H1 (cell line): Measurements from ENCODE around the gene CFAP221. TPM values are rescaled to one million over a fixed set of nuclear protein-coding genes. Genes with fewer than 3 reads are reported as not detected.

Source experiments
- CTCF ChIA-PET: fragments of 300-600 bp; sonication (Branson Sonifier 250); formaldehyde crosslinking; loops from one replicate; lab custom pipeline; 2021; ENCODE audit not compliant: partially characterized antibody; lab: Charles Lee
- POLR2A ChIA-PET: fragments of 300-600 bp; sonication (Branson Sonifier 250); formaldehyde crosslinking; loops from one replicate; lab custom pipeline; 2021; ENCODE audit warnings: inconsistent platforms; ENCODE audit not compliant: partially characterized antibody; lab: Charles Lee
- DNase-seq, 2 experiments: peaks; one replicate each; pipeline versions ENCODE4 v3.0.0 to v3.0.0-alpha.2; 2010 to 2022; ENCODE audit warnings: low spot score in 2 of 2, low read depth in 1 of 2, mixed read lengths in 1 of 2
- FAIRE-seq: peaks from 2 replicates; lab custom pipeline; 2011; peaks lifted over from hg19 to GRCh38; lab: Jason Lieb, UNC
- H2AFZ ChIP-seq: 2 replicates; pipeline ENCODE4 v1.8.1; 2012; ENCODE audit warnings: low read length, inconsistent platforms
- H2AK5ac ChIP-seq: 2 replicates; pipeline ENCODE4 v1.6.1; 2013; ENCODE audit warnings: low read depth, low read length
- H2BK120ac ChIP-seq: replicated peaks from 2 replicates; pipeline ENCODE3; 2013; ENCODE audit warnings: low read depth, low read length, inconsistent platforms
- H2BK12ac ChIP-seq: 2 replicates; pipeline ENCODE4 v1.6.1; 2013; ENCODE audit warnings: low read depth, low read length
- H2BK15ac ChIP-seq: 2 replicates; pipeline ENCODE4 v1.6.1; 2013; ENCODE audit warnings: low read length
- H2BK20ac ChIP-seq: 2 replicates; pipeline ENCODE4 v1.6.1; 2013; ENCODE audit warnings: low read length
- H2BK5ac ChIP-seq: 2 replicates; pipeline ENCODE4 v1.6.1; 2013; ENCODE audit warnings: low read depth, low read length
- H3K14ac ChIP-seq: 2 replicates; pipeline ENCODE4 v1.6.1; 2013; ENCODE audit warnings: inconsistent platforms; ENCODE audit not compliant: insufficient read length
- H3K18ac ChIP-seq: 2 replicates; pipeline ENCODE4 v1.6.1; 2013; ENCODE audit warnings: low read length; ENCODE audit errors: extremely low read depth
- H3K23ac ChIP-seq: 2 replicates; pipeline ENCODE4 v1.6.1; 2013; ENCODE audit warnings: inconsistent platforms; ENCODE audit not compliant: insufficient read length
- H3K23me2 ChIP-seq: 2 replicates; pipeline ENCODE4 v1.6.1; 2013; ENCODE audit warnings: low read depth, low read length
- H3K27ac ChIP-seq: 2 replicates; pipeline ENCODE4 v1.6.1; 2011; ENCODE audit warnings: low read depth, low read length, inconsistent platforms
- H3K27me3 ChIP-seq, 4 experiments: replicated peaks in 1 of 4; 1 replicate in 1 of 4; 2 replicates in 3 of 4; pipeline versions ENCODE4 v1.6.1 to v1.8.1; 2011 to 2013; ENCODE audit warnings: low read length in 3 of 4, mild to moderate bottlenecking in 3 of 4, inconsistent platforms in 2 of 4, mixed read lengths in 2 of 4, moderate library complexity in 1 of 4; ENCODE audit not compliant: control insufficient read depth in 3 of 4, insufficient read depth in 3 of 4; ENCODE audit errors: extremely low read depth in 1 of 4
- H3K36me3 ChIP-seq, 4 experiments: 2 replicates each; pipeline versions ENCODE4 v1.6.1 to v1.8.1; 2011 to 2013; ENCODE audit warnings: mild to moderate bottlenecking in 4 of 4, low read length in 3 of 4, moderate library complexity in 2 of 4, control low read depth in 1 of 4, inconsistent platforms in 1 of 4; ENCODE audit not compliant: insufficient read depth in 4 of 4, control insufficient read depth in 2 of 4
- H3K4ac ChIP-seq: replicated peaks from 2 replicates; pipeline ENCODE3; 2013; ENCODE audit warnings: low read length, low read depth, mixed read lengths, inconsistent platforms; ENCODE audit not compliant: insufficient read length
- H3K4me1 ChIP-seq, 4 experiments: replicated peaks in 1 of 4; 1 replicate in 1 of 4; 2 replicates in 3 of 4; pipeline versions ENCODE4 v1.6.1 to v1.8.1; 2011 to 2013; ENCODE audit warnings: low read length in 3 of 4, inconsistent platforms in 2 of 4, mixed read lengths in 1 of 4; ENCODE audit not compliant: insufficient read depth in 4 of 4, control insufficient read depth in 3 of 4
- H3K4me2 ChIP-seq, 2 experiments: 2 replicates each; pipeline versions ENCODE4 v1.6.1 to v1.8.1; 2011 to 2013; ENCODE audit warnings: low read depth in 2 of 2, low read length in 2 of 2, control low read depth in 1 of 2, inconsistent platforms in 1 of 2, mild to moderate bottlenecking in 1 of 2; ENCODE audit not compliant: insufficient read depth in 1 of 2
- H3K4me3 ChIP-seq, 4 experiments: fragments of 200-600, 300-600 bp in 1 of 4; sonication (generic), shearing (Covaris generic), sonication (Bioruptor Twin) in 1 of 4; 2 replicates each; pipeline versions ENCODE4 v1.5.1 to v1.8.1; 2011 to 2016; ENCODE audit warnings: low read length in 4 of 4, low read depth in 3 of 4, control low read depth in 2 of 4, inconsistent platforms in 2 of 4, mild to moderate bottlenecking in 2 of 4, mixed read lengths in 1 of 4, moderate library complexity in 1 of 4; ENCODE audit not compliant: insufficient read depth in 2 of 4; ENCODE audit errors: extremely low read depth in 1 of 4
- H3K56ac ChIP-seq: replicated peaks from 2 replicates; pipeline ENCODE3; 2013; ENCODE audit warnings: low read depth, mild to moderate bottlenecking, mixed read lengths, low read length, inconsistent platforms; ENCODE audit not compliant: insufficient read length
- H3K79me1 ChIP-seq: 2 replicates; pipeline ENCODE4 v1.6.1; 2013; ENCODE audit warnings: low read depth, low read length, control low read depth
- H3K79me2 ChIP-seq, 2 experiments: 2 replicates each; pipeline versions ENCODE4 v1.6.1 to v1.8.1; 2012 to 2013; ENCODE audit warnings: low read length in 2 of 2, mild to moderate bottlenecking in 2 of 2, inconsistent platforms in 1 of 2; ENCODE audit not compliant: insufficient read depth in 2 of 2, control insufficient read depth in 1 of 2
- H3K9ac ChIP-seq, 4 experiments: replicated peaks in 1 of 4; 1 replicate in 1 of 4; 2 replicates in 3 of 4; pipeline versions ENCODE4 v1.6.1 to v1.8.1; 2011 to 2013; ENCODE audit warnings: low read depth in 3 of 4, low read length in 3 of 4, control low read depth in 2 of 4, mild to moderate bottlenecking in 2 of 4, moderate library complexity in 2 of 4, inconsistent platforms in 1 of 4; ENCODE audit errors: extremely low read depth in 1 of 4
- H3K9me3 ChIP-seq, 2 experiments: 2 replicates each; pipeline versions ENCODE4 v1.6.1 to v1.8.1; 2012 to 2013; ENCODE audit warnings: mild to moderate bottlenecking in 2 of 2, moderate library complexity in 2 of 2, control low read depth in 1 of 2, inconsistent platforms in 1 of 2, low read depth in 1 of 2, low read length in 1 of 2, mixed read lengths in 1 of 2; ENCODE audit not compliant: insufficient read depth in 2 of 2
- H4K20me1 ChIP-seq, 2 experiments: replicated peaks in 1 of 2; 2 replicates each; pipeline versions ENCODE3 to v1.8.1; 2011 to 2013; ENCODE audit warnings: inconsistent platforms in 2 of 2, low read length in 2 of 2, mild to moderate bottlenecking in 1 of 2; ENCODE audit not compliant: insufficient read depth in 2 of 2, control insufficient read depth in 1 of 2
- H4K5ac ChIP-seq: 2 replicates; pipeline ENCODE4 v1.6.1; 2013; ENCODE audit warnings: low read length, low read depth, mixed read lengths, inconsistent platforms; ENCODE audit not compliant: insufficient read length
- H4K8ac ChIP-seq: 2 replicates; pipeline ENCODE4 v1.8.0; 2013; ENCODE audit warnings: mild to moderate bottlenecking, moderate library complexity, low read length, inconsistent platforms; ENCODE audit not compliant: insufficient read depth; ENCODE audit errors: extremely low read depth
- H4K91ac ChIP-seq: replicated peaks from 2 replicates; pipeline ENCODE3; 2013; ENCODE audit warnings: low read length, mixed read lengths, inconsistent platforms; ENCODE audit not compliant: insufficient read length
- CHD1 ChIP-seq: IDR thresholded peaks from 2 replicates; pipeline ENCODE4 v1.6.1; 2012; ENCODE audit warnings: low read depth, low read length, improper control_type of control experiment
- EP300 ChIP-seq, 2 experiments: IDR thresholded peaks; 1 replicate in 1 of 2; 2 replicates in 1 of 2; pipeline ENCODE4 v1.6.1; 2011 to 2012; ENCODE audit warnings: low read depth in 2 of 2, low read length in 2 of 2, mild to moderate bottlenecking in 2 of 2, borderline replicate concordance in 1 of 2, inconsistent platforms in 1 of 2, moderate library complexity in 1 of 2
- FOSL1 ChIP-seq: IDR thresholded peaks from 2 replicates; pipeline ENCODE4 v1.6.1; 2011; ENCODE audit warnings: mild to moderate bottlenecking, low read depth, low read length, moderate library complexity; ENCODE audit not compliant: insufficient read depth
- GABPA ChIP-seq: IDR thresholded peaks from 2 replicates; pipeline ENCODE4 v1.6.1; 2011; ENCODE audit warnings: mild to moderate bottlenecking, low read length, moderate library complexity, borderline replicate concordance; ENCODE audit not compliant: insufficient read depth
- NRF1 ChIP-seq: IDR thresholded peaks from 2 replicates; pipeline ENCODE4 v1.6.1; 2011; ENCODE audit warnings: mild to moderate bottlenecking, low read depth, low read length, improper control_type of control experiment
- ZNF274 ChIP-seq: IDR thresholded peaks from 2 replicates; pipeline ENCODE4 v1.7.0; 2012; ENCODE audit warnings: low read length, borderline replicate concordance; ENCODE audit errors: extremely low read depth
- WGBS, 2 experiments: shearing (Covaris generic) in 1 of 2; methylation state at CpG; one replicate each; pipeline versions ENCODE4 v1.1.6 to v1.1.7; 2013 to 2015; ENCODE audit warnings: low lambda C conversion rate in 2 of 2, mixed read lengths in 2 of 2, inconsistent platforms in 1 of 2, low coverage in 1 of 2, missing lambda C conversion rate in 1 of 2; ENCODE audit not compliant: insufficient replicate concordance in 2 of 2, insufficient coverage in 1 of 2, insufficient read length in 1 of 2; ENCODE audit errors: extremely low coverage in 1 of 2, missing lambda C conversion rate in 1 of 2; 5-methylcytosine and 5-hydroxymethylcytosine counted together
- polyA plus RNA-seq, 7 experiments: library from polyadenylated mRNA; depleted of rRNA in 3 of 7; stranded (reverse) in 5 of 7; unstranded in 2 of 7; fragments of >200 nt in 5 of 7; fragments of 200-250 nt in 2 of 7; gene quantifications; 1 replicate in 5 of 7; 2 replicates in 1 of 7; 4 replicates in 1 of 7; pipeline versions ENCODE4 v1.2.1 to v1.2.3, GENCODE V29; 2011 to 2013; ENCODE audit warnings: missing spikeins in 2 of 7, mixed read lengths in 2 of 7
- total RNA-seq: library from RNA; stranded (reverse); fragmentation: NEBNext Ultra II Directional; extraction: Animal tissue kit (Norgen Biotek cat#: 25700); gene quantifications from 2 replicates; pipeline ENCODE4 v1.2.1, GENCODE V29; 2021

Gene CFAP221
- total and polyA plus RNA-seq, 2 of the 8 experiments (the other 6 are each of a cell fraction or from before 2014, with no cell fraction given), result 0.14 to 0.71 TPM

DNA sequence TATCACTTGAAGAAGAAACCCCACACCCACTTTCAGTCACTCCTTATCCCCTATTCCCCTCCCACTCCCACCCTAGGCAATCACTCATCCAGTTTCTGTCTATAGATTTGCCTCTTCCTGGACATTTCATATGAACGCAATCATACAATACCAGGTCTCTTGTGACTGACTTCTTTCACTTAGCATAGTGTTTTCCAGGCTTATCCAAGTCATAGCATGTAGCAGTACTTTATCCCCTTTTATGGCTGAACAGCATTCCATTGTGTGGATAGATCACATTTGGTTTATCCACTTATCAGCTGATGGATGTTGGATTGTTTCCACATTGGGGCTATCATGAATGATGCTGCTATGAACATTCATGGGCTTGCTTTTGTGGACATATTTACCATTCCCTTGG lies 6.6 kb downstream of the CFAP221 start:
- CTCF ChIA-PET, result no interaction called here
- 89% methylated on average over 1 of the region's 1 CpG; no CpG with 5 or more reads in 1 of the 2 experiments for WGBS, 2 experiments
- FAIRE-seq, result no peak

More for the DNA sequence above, 6.6 kb downstream of the CFAP221 start:
- H3K36me3 ChIP-seq, result no peaks in the 10 kb centered on the region
- H3K23me2 ChIP-seq, result no peaks in the 10 kb centered on the region
- H4K91ac ChIP-seq, result no peak overlapping the region
- no peaks in the 10 kb centered on the region for H3K79me2 ChIP-seq
- no peak overlapping the region for H3K4ac ChIP-seq
- no peak overlapping the region for H2BK15ac ChIP-seq
- no peak overlapping the region for H3K56ac ChIP-seq
- H2BK12ac ChIP-seq, result no peak overlapping the region
- no peak overlapping the region for H3K27ac ChIP-seq
- H2AK5ac ChIP-seq, result no peak overlapping the region
- H2BK120ac ChIP-seq, result no peak overlapping the region
- H3K18ac ChIP-seq, result no peak overlapping the region
- no peak overlapping the region for H3K9ac ChIP-seq
- no peak overlapping the region for H3K4me3 ChIP-seq
- TF ChIP-seq ZNF274 (no peak), NRF1 (no peak), EP300 (IDR thresholded peaks at IDR 0.05; ENCODE audit: borderline replicate concordance in 1 of 2, low read depth in 2 of 2, low read length in 2 of 2) (no peak), CHD1 (no peak), FOSL1 (no peak), GABPA (no peak)
- TF ChIP-seq, all 59 proteins: peak for 0
- no peak overlapping the region for H3K4me2 ChIP-seq
- peaks cover 0 to under 1% (median 0%) of the 10 kb centered on the region in 4 experiments; a peak in 1 of 7 replicates for H3K27me3 ChIP-seq
- no peaks in the 10 kb centered on the region for H3K9me3 ChIP-seq
- no peak overlapping the region for H2BK20ac ChIP-seq
- no peak for DNase-seq
- no peak overlapping the region for H2AFZ ChIP-seq
- no peak overlapping the region for H3K14ac ChIP-seq
- POLR2A ChIA-PET, result no interaction called here
- H4K5ac ChIP-seq, result no peak overlapping the region
- H3K79me1 ChIP-seq, result no peaks in the 10 kb centered on the region
- H3K4me1 ChIP-seq, result peaks cover 0 to 3% (median 0%) of the 10 kb centered on the region in 4 experiments; a peak in 1 of 7 replicates
- no peak overlapping the region for H4K8ac ChIP-seq
- H3K23ac ChIP-seq, result no peak overlapping the region
- H4K20me1 ChIP-seq, result no peaks in the 10 kb centered on the region
- H2BK5ac ChIP-seq, result no peak overlapping the region
